HFF-Myc (cell line): ENCODE measurements around the gene FES.

Experiments used
- DNase-seq: peaks from one replicate; pipeline ENCODE4 v3.0.0-alpha.2; 2011; ENCODE audit warnings: low read depth; ENCODE audit errors: extremely low read depth
- H3K4me3 ChIP-seq: replicated peaks from 2 replicates; pipeline ENCODE4 v1.5.1; 2011; ENCODE audit warnings: low read depth, mild to moderate bottlenecking, control low read depth, low read length
- CTCF ChIP-seq: IDR thresholded peaks from 2 replicates; pipeline ENCODE4 v1.5.1; 2012; ENCODE audit warnings: mild to moderate bottlenecking, low read depth, low read length, control low read depth; ENCODE audit errors: missing control alignments

Gene FES

GRCh38 chr15:90938261-90938660 is 54.0 kb downstream of the FES start:
- DNase-seq, result no peak
- no peak overlapping the region for H3K4me3 ChIP-seq
- TF ChIP-seq CTCF, result no peak

GRCh38 chr15:90939756-90940155 is 55.5 kb downstream of the FES start:
- H3K4me3 ChIP-seq, result no peak overlapping the region
- no peak for TF ChIP-seq CTCF
- no peak for DNase-seq

GRCh38 chr15:90941038-90941437 is 56.7 kb downstream of the FES start:
- no peak for DNase-seq
- TF ChIP-seq CTCF, result no peak
- no peak overlapping the region for H3K4me3 ChIP-seq

- no peak for TF ChIP-seq CTCF
- DNase-seq, result no peak
- H3K4me3 ChIP-seq, result no peak overlapping the region
Measured at GRCh38 chr15:90942354-90943120, 58.2 kb downstream of the FES start.

- no peak for TF ChIP-seq CTCF
- no peak overlapping the region for H3K4me3 ChIP-seq
- DNase-seq, result no peak
Measured at GRCh38 chr15:90945091-90945490, 60.8 kb downstream of the FES start.
